HG03103 (cell line): ENCODE measurements around the gene NDNF.

Source experiments
- ATAC-seq: cut with Tn5 transposase; IDR thresholded peaks from one replicate; pipeline ENCODE4 v1.9.1; 2021; ENCODE audit warnings: low read depth; ENCODE audit not compliant: unreplicated experiment

NDNF gene

GRCh38 chr4:121071640-121072223 lies 603 bp downstream of the NDNF start:
- ATAC-seq = no peak

DNA sequence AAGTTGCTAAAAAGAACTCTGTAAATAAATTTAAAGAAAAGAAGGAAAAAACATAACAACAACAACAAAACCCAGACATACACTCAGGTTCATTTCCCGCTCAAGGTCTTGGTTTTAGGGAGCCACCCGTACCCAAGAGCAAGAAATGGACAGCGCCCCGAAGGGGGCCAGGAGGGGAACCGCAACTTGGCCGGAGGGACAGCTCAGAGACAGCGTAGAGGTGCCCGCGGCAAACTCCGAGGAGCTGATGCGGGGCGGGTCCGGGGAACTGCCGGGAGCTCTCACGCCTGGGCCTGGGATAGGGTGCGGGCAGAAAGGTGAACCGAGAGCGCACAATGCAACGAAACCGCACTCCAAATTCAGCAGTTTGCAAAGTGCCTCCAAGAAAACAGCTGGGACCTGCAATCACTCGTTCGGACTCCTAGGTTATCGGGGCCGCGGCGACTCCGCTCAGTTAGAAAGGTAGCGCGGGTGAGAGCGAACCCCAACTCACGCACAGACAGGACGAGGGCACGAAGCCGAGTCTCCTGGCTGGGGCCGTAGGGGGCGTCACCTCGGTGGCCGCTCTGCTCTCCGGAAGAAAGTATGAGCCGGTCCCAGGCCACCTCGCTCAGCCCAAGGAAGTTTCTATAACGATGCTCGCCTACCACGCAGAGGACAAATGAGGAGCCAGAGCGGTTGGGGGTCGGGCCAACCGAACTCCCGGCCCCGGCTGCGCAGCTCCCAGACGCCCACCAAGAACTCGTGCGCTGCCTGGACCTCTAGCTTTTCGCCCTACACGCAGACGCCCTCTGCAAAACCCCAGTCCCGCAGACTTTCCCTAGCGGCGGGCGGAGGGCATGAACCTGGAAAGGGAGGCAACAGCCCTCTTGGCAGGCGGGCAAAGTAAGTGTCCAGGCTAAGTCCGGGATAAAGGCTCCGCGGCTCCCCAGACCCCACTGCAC lies 1.4 kb downstream of the NDNF start:
- ATAC-seq = no peak

DNA sequence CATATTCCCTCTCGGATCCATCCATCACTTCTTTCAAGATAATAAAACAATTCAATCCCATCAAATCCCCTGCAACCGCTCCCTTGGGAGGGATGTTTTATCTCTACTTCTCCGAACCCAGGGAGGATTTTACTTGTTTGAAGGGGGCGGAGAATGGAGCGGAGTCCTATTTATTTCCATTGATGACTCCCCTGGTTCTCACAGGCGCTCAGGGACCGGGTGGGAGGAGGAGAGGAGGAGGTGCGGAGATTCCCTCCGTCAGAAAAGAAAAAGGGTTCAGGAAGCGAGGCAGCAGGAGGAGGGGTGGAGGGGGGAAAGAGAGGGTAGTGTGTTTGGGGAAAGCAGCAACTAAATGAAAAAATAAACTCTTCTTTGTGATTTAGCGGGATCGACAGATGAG lies 2.1 kb downstream of the NDNF start:
- ATAC-seq = no peak

GRCh38 chr4:121069430-121069829 lies 2.9 kb downstream of the NDNF start:
- ATAC-seq = no peak

GRCh38 chr4:121064482-121064881 lies 7.9 kb downstream of the NDNF start:
- ATAC-seq = no peak

- no peak for ATAC-seq
These were observed 9.8 kb downstream of the NDNF start for GRCh38 chr4:121062521-121062920.

DNA sequence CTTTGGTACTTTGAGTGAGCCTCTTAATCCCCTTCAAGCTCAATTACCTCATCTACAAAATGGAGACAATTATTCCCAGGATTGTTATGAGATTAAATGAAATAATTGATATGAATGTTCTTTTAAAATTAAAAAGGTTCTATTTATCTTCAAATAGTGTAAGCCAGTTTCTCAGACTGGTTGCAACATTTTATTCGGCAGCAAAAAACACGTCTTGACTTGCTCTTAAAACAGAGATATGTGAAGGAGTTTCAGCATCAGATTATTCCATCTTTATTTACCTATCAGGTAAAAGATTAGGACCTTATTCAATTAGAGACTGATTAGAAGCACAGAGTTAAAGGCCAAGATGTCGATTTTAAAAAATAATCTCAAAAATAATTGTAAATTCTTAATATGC lies 10.5 kb downstream of the NDNF start:
- ATAC-seq = no peak

GRCh38 chr4:121061215-121061614 lies 11.1 kb downstream of the NDNF start:
- ATAC-seq = no peak

GRCh38 chr4:121057466-121057922 lies 14.8 kb downstream of the NDNF start:
- ATAC-seq = no peak

DNA sequence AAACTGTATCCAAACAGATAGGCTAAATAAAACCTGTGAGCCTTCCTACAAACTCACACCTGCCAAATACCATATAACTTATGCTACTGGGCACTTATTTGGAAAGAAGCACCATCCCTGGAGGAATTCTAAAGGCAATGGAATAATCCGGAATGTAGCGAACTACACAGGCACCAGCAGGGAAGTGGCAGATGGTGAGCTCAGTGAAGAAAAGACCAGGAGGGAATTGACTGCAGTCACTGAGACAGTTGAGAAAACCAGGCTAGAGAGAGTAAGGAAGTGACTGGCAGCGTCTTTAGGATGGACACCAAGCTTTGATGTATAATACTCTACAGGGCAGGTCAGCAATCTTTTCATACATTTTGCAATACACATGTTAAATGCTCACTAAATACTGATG lies 16.3 kb downstream of the NDNF start:
- no peak for ATAC-seq

- ATAC-seq = no peak
These were observed 18.0 kb downstream of the NDNF start for GRCh38 chr4:121054373-121054772.

- peak; percentile 60 for ATAC-seq
These were observed 18.7 kb downstream of the NDNF start for GRCh38 chr4:121053601-121054143.

DNA sequence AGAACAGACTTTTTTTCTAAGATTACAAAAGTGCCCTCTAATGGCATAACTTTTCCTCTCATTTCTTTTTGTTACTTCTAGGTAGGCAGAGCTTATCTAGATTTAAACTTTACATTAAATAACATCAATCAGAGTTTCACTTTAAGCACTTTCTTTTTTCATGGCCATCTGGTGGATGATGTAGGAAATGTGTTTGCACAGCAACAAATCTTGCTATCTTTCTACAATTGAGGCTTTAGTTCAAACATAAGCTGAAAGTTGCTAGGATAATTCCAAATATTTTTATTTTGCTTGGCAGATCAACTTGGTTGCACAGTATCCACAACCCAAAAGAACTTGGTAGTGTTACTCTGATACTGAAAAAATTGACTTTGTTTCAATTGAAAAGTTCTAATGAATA lies 22.0 kb downstream of the NDNF start:
- no peak for ATAC-seq

DNA sequence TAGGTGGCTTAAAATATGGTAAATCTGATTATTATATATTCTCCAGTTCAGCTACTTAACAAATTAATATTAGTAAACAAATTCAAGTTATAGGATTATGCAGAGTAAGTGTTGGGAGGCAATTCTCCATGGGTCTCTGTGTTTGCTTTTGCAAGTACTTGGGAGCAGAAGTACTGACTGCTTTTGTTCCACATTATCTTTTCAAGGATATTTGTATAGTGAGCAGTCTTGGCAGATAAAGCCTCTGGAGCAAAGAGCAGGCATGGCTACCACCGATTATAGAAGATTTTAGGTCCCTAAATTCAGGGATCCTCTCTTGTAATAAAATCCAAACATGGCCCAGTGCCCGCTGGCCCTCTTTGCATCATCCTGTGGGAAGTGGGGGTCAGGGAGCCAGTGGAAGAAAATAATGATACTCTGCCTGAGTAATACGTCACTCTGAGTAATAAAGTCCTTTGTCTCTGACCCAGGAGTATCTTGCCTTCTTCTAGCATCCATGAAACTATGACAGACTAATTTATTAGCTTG lies 23.2 kb downstream of the NDNF start:
- no peak for ATAC-seq

GRCh38 chr4:121048165-121048564 lies 24.2 kb downstream of the NDNF start:
- no peak for ATAC-seq

DNA sequence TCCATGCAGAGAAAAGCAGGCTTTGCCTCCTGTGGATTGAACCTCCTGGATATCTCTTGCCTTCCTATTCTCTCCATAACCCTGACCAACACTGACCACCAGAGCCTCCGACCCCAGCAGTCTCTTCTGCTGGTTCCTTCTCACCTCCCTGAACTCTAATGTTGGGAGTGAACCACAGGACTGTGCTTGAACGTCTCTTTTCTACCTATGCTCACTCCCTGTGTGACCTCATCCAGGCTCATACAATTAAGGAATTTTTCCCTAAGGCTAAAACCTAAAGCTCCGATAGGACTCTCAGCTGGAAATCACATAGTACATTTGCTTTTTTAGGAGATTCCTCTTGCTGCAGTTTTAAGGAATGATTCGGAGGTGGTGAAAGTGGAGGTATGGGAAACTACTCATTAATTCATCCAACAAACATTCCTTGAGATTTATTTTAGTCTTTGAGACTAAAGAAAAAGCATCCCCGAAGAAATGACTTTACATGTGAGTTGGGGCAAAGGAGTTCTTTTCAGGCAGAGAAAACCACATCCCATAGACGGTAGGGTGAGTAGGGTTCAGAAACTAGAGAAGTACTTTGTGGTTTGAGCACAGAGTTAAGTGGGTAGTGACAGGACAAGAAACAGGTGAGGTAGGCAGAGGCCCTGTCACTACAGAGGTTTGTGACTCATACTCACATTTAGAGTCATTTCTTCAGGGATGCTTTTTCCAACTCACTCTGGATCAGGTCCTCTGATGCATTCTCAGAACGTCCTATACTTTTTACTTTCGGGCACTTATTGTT lies 30.8 kb downstream of the NDNF start:
- ATAC-seq = peak; percentile 99

DNA sequence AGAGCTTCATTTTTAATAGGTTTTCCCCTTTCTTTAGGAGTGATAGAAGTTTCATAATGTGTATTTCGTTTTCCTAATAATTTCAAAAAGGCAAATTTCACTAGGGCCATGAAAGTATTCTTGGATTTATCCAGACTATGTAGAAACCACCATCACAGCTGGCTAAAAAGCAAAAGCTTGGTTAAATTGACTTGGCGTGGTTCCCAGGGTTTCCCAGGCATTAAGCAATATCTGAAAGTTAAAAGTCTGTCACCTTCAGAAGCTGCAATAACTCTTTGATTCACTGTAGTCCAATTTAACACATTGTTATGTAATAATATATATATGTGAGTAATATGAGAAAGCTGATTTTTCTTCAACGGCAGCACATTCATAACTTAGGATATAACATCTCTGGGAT lies 38.3 kb downstream of the NDNF start:
- ATAC-seq = no peak

DNA sequence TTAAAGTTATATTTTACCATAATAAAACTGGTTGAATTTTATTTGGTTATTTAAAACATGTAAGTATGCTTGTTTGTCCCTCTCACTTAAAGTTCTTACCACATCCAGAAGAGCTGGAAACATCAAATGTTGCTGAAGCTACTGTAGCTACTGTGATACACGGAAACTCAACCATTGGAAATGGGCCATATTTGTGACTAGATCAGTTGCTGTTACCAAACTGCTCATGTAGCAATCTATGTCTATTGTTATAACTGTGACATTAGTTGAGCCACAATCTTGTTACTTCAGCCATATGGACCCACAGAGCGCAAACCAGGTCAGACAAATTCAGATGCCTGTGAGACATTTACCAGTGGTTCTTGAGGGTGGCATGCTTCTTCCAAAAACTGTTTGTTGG lies 41.6 kb downstream of the NDNF start:
- ATAC-seq = no peak

DNA sequence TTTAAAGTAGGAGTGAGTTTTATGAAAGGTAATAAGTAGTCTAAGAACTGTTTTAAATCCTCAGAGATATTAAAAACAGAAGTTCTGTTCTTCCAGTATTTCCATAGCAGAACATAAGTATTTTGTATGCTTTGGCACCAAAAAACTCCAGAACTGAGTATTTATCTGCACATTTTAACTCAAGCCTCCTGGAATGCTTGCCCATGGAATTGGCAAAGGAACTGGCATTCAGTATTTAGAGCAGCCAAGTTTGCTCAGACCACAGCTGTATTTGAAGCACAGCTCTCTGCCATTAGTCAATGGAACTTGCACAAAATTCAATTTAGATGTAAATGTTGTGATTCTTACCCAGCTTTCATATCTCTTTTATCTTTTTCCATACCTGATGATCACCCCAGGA lies 42.2 kb downstream of the NDNF start:
- ATAC-seq = no peak

GRCh38 chr4:121026034-121026433 lies 46.3 kb downstream of the NDNF start:
- no peak for ATAC-seq

- ATAC-seq = no peak
These were observed 46.8 kb downstream of the NDNF start for GRCh38 chr4:121025540-121025939.
